HL-60 (cell line): ENCODE data around the gene PSG1.
"Not testable (repeated sequence)": the region's sequence is repeated elsewhere in the genome, so short reads cannot be mapped to it uniquely, and the experiment has no call there.

Source experiments
- CTCF ChIP-seq: IDR thresholded peaks from one replicate; pipeline ENCODE4 v1.5.1; 2011; ENCODE audit warnings: low read length, control low read depth, inconsistent platforms; ENCODE audit not compliant: insufficient read depth
- POLR2AphosphoS5 ChIP-seq: IDR thresholded peaks from 2 replicates; pipeline ENCODE4 v1.6.1; 2012; ENCODE audit warnings: low read depth
- TF ChIP-seq, protein P1 (sequence below): IDR thresholded peaks from 2 replicates; pipeline ENCODE4 v1.6.1; 2012; ENCODE audit warnings: low read depth; ENCODE audit not compliant: insufficient replicate concordance

DNA sequence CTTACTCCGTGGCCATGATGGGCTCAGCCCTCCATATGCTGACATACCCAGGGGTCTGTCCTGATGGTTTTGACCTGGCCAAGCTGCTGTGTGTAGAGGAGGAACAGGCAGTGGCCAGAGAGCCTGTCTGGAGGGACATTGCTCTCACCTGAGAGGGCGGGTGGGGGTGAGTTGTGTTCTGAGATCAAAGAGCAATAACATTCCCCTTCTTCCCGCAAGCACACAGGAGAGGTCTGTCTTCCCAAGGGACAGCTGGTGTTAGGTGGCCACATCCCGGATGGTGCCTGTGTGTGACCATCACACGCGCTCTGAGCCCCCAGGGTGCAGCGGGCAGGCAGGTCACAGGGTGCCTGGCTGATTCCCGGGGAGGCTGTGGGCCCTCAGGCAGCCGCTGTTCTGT is 1.1 kb upstream of the PSG1 start:
- TF ChIP-seq, protein P1, sequence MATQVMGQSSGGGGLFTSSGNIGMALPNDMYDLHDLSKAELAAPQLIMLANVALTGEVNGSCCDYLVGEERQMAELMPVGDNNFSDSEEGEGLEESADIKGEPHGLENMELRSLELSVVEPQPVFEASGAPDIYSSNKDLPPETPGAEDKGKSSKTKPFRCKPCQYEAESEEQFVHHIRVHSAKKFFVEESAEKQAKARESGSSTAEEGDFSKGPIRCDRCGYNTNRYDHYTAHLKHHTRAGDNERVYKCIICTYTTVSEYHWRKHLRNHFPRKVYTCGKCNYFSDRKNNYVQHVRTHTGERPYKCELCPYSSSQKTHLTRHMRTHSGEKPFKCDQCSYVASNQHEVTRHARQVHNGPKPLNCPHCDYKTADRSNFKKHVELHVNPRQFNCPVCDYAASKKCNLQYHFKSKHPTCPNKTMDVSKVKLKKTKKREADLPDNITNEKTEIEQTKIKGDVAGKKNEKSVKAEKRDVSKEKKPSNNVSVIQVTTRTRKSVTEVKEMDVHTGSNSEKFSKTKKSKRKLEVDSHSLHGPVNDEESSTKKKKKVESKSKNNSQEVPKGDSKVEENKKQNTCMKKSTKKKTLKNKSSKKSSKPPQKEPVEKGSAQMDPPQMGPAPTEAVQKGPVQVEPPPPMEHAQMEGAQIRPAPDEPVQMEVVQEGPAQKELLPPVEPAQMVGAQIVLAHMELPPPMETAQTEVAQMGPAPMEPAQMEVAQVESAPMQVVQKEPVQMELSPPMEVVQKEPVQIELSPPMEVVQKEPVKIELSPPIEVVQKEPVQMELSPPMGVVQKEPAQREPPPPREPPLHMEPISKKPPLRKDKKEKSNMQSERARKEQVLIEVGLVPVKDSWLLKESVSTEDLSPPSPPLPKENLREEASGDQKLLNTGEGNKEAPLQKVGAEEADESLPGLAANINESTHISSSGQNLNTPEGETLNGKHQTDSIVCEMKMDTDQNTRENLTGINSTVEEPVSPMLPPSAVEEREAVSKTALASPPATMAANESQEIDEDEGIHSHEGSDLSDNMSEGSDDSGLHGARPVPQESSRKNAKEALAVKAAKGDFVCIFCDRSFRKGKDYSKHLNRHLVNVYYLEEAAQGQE = not testable (repeated sequence)
- not testable (repeated sequence) for TF ChIP-seq CTCF, POLR2AphosphoS5
